Dedifferentiated amniotic fluid mesenchymal stem cell (primary cell): Measurements from ENCODE around the gene PGBD5.

Experiments
- DNase-seq: peaks from one replicate; pipeline ENCODE4 v3.0.0-alpha.2; 2016; ENCODE audit errors: extremely low spot score

Gene PGBD5

GRCh38 chr1:230280054-230280795 is 145.9 kb downstream of the PGBD5 start:
- DNase-seq = no peak

- no peak for DNase-seq
Observed at GRCh38 chr1:230279583-230279945, 146.6 kb downstream of the PGBD5 start.

GRCh38 chr1:230278871-230279582 is 147.1 kb downstream of the PGBD5 start:
- DNase-seq = no peak

- DNase-seq = no peak
Observed at GRCh38 chr1:230278376-230278775, 147.8 kb downstream of the PGBD5 start.

- DNase-seq = no peak
Observed at GRCh38 chr1:230277201-230278025, 148.7 kb downstream of the PGBD5 start.

GRCh38 chr1:230276401-230276800 is 149.7 kb downstream of the PGBD5 start:
- no peak for DNase-seq

- no peak for DNase-seq
Observed at GRCh38 chr1:230274254-230274653, 151.9 kb downstream of the PGBD5 start.

GRCh38 chr1:230273141-230273710 is 152.9 kb downstream of the PGBD5 start:
- DNase-seq = no peak

GRCh38 chr1:230272557-230272956 is 153.6 kb downstream of the PGBD5 start:
- no peak for DNase-seq

GRCh38 chr1:230271300-230272035 is 154.7 kb downstream of the PGBD5 start:
- DNase-seq = no peak

- no peak for DNase-seq
Observed at GRCh38 chr1:230270559-230271281, 155.4 kb downstream of the PGBD5 start.

GRCh38 chr1:230270185-230270558 is 156.0 kb downstream of the PGBD5 start:
- no peak for DNase-seq

GRCh38 chr1:230268371-230269170 is 157.6 kb downstream of the PGBD5 start:
- peak; percentile 68 for DNase-seq

GRCh38 chr1:230267338-230268065 is 158.6 kb downstream of the PGBD5 start:
- no peak for DNase-seq

GRCh38 chr1:230266456-230266855 is 159.7 kb downstream of the PGBD5 start:
- DNase-seq = no peak

GRCh38 chr1:230265200-230266115 is 160.7 kb downstream of the PGBD5 start:
- DNase-seq = no peak
